Stromal cell of bone marrow (primary cell): ENCODE results near the gene SLCO4A1.

ENCODE experiments used
- DNase-seq: peaks from one replicate; pipeline ENCODE4 v3.0.0-alpha.2; 2012; ENCODE audit warnings: low read depth

SLCO4A1 gene

GRCh38 chr20:62607366-62608217, 34.7 kb upstream of the SLCO4A1 start:
- no peak for DNase-seq

DNA sequence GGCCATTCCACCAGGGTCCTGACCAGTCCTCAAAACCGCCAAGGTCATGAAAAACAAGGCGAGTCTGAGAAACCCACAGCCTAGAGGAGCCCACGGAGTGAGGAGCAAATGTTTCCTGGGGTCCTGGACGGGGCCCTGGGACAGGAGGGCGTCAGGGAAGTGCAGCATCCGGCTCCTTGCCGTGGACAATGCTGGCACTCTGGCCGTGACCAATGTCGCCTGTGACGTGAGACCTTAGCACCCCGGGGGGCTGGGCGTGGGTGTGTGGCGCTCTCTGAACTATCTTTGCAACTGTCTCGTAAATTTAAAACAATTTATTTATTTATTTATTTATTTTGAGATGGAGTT, 34.1 kb upstream of the SLCO4A1 start:
- DNase-seq: no peak

DNA sequence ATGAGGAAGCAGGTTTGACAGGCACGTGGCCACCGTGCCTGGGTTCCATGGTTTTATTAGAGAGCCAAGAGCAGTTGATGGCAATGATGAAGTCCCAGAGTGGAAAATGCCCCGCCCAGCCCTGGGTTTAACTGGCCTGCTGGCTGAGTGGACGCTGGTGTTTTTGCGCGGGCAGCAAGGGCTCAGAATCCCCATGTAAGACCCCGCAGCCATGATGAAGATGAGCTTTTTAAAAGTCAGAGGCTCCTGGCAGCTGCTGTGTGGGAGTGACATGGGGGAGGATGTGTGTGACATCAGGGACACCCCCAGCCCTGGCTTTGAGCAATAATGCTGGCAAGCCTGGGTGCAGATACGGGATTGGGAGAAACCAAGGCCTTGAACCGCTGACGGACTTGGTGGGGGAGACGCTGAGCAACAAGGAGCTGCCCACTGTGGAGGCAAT, 33.0 kb upstream of the SLCO4A1 start:
- no peak for DNase-seq

- DNase-seq: no peak
Observed at GRCh38 chr20:62609811-62610757, 32.2 kb upstream of the SLCO4A1 start.

DNA sequence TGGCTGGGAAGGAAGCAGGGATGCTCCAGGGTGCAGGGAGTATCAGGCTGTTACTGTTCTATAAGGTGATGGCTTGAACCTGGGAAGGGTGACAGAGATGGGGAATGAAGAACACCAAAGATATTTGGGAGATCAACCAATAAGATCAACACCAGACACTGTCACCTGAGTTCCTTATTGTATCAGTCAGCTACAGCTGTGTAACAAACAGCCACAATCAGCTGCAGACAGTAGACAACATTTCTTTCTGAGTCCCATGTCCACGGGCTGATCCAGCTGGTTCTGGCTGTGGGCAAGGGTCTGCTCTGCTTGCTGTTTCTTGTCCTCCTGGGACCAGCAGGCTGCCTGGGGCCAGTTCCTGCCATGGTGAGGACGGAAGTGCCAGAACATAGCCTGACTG, 31.3 kb upstream of the SLCO4A1 start:
- DNase-seq: no peak

GRCh38 chr20:62611819-62612218, 30.5 kb upstream of the SLCO4A1 start:
- no peak for DNase-seq

DNA sequence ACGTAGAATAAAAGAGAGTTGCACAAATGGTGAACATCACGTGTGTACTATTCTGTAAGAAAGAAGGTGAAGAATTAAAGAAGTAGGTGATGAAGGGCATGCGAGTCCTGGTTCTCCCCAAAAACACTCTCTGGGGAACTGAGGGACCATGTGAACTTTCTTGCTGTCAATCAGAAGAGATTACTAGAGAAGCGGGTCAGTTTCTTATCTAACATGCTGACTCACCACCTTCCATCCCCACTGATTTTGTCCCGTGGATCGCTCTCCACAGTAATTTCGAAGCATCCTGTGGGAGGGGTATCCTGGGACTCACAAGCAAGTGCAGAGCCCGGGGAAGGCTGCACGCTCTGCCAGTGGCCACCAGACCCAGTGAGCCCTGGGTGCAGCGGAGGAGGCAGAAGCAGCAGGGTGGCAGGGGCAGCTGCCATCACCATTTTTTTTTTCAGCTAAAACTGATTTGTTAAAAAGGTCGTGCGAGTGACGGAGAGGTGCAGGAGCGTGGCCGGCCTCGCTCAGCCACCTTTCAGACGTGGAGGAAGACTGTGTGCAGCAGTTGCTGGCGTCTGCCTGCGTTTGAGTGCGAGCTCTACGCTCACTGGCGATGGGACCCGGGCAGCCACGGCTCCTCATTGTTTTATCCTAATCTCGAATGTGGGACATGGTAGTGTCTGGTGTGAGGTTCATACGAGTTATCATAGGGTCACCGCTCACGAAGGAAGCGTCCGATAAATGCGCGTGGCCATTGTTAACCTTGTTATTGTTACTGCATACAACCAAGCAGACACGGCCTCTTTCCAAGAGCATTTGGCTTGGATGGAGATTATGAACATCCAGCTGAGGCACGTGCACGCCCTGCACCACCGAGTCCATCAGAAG, 28.0 kb upstream of the SLCO4A1 start:
- no peak for DNase-seq

DNA sequence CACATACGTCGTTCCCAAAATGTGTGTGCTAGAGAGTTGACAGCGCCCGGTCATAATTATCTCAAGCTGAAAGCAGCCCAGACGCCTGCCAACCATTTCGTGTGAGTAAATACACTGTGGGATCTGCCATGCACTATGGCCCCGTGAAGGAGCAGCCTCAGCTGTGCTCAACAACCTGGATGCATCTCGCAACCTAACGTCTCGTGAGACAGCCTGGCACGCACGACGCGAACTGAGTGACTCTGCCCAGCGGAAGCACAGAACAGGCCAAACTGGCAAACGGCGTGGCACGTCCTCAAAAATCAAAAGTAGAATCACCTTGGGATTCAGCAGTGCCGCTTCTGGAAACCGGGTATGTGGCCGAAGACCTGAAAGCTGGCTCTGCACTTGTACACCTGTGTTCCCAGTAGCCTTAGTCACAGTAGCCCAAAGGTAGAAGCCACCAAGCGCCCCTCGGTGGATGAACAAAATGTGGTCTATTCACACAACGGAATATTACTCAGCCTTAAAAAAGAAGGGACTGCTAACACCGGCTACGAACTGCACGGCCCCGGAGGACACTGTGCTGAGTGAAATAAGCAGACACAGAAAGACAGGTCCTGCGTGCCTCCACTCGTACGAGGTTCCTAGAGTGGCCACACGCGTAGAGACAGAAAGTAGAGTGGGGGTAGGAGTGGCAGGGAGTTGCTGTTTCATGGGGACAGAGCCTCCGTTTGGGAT, 27.2 kb upstream of the SLCO4A1 start:
- DNase-seq: no peak

DNA sequence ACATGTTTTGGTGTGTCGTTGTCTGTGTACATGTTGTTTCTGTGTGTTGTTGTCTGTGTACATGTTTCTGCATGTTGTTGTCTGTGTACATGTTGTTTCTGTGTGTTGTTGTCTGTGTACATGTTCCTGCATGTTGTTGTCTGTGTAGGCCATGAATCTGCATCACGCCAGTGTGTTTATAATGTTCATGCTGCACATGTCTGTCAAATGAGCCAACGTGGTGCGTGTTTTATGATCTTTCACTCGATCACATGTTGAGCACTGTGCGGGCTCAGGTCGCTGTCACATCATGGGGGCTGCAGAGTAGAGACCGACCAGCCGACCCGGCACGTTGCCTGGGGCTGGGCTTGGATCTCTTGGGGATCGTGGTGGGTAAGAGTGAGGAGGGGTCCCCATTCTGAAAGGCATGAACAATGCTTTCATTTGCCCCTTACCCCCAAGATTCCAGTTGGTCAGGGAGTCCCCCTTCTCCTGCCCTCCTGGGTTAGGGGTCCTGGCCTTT, 26.5 kb upstream of the SLCO4A1 start:
- DNase-seq: no peak

- no peak for DNase-seq
Observed at GRCh38 chr20:62616728-62617621, 25.3 kb upstream of the SLCO4A1 start.

DNA sequence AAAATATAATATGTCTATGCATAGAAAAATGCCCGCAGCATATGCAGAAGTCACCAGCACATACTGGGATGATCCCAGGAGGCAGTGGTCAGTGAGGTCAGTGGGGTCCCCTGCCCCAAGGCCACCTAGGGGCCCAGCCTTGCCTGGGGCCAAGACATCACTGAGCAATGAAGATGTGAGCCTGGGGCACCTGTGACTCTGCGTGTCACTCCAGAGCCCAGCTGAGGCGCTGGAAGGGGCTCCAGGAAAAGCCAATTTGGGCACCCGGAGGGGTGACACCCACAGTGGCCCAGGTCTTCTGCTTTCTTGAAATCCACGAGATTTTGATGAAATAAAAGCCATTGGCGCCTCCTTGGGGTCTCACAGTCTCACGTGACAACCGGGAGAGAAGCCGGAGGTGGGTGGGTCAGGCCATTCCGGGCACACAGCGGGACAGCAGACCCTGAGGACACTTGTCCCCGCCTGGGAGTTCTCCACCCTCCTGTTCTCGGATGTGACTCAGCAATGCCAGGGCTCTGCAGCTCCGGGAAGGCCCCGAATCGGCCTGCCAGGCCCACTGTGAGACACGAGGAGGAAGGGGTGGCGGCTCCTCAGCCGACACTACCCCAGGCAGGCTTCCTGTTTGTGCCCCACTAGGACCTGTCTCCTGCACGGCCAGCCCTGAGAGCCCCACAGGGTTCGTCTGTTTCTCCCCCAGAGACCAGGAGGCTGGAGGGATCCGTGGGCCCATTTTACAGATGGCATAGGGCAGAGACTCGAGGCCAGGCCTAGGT, 24.4 kb upstream of the SLCO4A1 start:
- no peak for DNase-seq

GRCh38 chr20:62618611-62619529, 23.4 kb upstream of the SLCO4A1 start:
- no peak for DNase-seq

- DNase-seq: no peak
Observed at GRCh38 chr20:62620625-62621024, 21.7 kb upstream of the SLCO4A1 start.

DNA sequence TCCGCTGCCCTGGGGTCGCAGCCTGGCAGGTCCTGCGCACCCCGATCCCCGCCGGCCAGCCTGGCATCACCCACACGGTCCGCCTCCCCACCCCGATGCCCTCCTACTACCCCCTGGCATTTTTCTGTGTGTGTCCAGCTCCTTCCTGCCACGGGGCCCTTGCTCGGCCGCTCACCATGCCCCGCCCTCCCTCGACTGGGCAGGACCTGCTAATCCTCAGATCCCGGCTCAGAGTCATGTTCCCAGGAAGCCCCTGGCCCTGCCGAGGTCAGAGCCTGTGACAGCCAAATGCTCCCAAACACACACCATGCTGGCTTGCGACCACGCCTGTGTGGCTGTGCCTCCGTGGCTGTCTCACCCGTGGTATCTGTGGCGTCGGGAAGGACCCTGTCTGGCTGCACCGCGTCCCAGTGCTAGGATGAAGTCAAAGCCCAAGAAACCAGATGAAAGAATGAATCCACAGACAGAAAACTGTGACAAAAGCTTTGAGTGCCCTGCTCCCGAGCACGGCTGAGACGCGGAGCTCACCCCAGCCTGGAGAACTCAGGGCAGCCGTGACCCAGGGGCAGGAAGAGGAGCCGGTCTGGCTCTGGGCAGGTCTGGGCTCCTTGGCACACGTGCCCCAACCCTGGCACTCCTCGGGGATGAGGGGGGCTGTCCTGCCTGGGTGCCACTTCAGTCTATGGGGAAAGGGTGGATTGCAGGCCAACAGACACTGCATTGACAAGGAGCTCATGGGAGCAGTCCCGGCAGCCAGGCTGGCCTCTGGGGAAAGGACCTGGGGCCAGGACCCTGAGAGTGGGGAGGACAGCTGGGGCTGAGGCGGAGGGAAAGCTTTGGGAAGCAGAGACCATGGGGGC, 20.8 kb upstream of the SLCO4A1 start:
- no peak for DNase-seq

DNA sequence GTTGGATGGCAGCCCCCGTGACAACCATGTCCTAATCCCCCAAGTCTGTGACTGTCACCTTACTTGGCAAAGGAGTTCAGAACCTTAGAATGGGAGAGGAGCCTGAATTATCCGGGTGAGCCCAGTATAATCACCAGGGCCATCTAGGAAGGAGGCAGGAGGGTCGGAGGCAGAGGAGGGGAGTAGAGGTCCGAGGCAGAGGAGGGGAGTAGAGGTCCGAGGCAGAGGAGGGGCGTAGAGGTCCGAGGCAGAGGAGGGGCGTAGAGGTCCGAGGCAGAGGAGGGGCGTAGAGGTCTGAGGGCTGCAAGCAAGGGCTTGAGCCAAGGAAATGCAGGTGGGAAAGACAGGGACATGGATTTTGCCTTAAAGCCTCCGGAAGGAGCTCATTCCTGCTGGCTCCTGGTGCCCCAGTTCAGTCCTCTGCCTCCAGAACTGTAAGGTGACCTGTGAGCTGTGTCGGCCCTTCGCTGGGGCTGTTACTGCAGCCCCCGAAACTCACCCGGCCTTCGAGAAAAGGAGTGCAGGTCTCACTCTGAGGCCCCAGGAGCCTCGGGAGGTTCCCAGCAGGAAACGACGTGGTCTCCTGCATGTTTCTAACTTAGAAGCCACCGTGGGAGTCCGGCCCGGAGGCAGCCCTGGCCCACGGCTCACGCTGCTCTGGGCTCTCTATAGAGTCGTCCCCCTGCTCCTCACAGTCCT, 20.0 kb upstream of the SLCO4A1 start:
- DNase-seq: no peak

DNA sequence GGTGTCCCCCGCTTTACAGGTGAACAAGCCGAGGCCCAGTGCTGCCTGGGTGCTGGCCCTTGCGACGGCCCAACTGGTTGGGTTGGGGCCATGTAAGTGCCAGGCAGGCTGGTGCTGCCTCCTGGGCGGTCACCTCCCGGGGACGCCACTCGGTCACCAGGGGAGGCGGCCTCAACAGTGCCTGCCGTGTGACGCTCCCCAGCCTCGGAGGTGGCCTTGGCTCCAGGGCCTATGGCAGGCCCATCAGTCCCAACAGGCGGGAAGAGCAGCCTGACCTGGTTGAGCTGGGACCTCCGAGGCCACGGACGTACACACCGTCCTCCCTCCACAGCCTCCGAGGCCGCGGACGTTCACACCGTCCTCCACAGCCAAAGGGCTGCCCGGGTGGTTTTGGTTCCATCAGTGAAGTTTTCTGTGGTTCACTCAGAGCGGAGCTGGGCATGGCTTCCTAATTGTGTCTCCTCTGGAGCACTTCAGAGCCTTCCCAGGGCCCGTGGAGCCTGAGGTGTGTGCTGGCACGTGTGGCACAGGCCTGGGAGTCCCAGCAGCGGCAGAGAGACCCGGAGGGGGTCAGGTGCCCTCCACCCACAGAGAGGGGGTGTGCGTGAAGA, 19.3 kb upstream of the SLCO4A1 start:
- no peak for DNase-seq
